Anterior cingulate cortex (tissue), 58 donors: ENCODE results near the gene PTAR1.

Experiments used
- DNase-seq, 58 donors: peaks; one replicate each; lab custom pipeline; 2025; lab: John Stamatoyannopoulos, UW

The PTAR1 gene

DNA sequence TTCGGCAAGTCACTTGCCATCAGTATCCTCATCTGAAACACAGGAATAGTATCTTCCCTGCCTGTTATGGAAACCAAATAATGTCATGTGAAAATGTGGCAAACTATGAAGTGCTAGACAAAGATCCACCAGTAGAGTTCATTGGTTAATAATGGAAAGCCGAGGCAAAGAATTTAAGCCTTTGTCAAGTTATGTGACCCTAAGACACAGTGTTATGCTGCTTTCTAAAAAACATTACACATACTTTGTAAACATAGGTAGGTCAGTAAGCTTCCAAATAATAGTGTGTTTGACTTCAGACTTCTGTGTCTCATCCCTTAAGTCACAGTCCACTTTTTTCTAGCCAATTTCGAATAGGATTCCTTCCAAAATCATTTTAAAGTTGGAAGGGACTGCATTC lies 6.0 kb downstream of the PTAR1 start:
- no peak for DNase-seq

DNA sequence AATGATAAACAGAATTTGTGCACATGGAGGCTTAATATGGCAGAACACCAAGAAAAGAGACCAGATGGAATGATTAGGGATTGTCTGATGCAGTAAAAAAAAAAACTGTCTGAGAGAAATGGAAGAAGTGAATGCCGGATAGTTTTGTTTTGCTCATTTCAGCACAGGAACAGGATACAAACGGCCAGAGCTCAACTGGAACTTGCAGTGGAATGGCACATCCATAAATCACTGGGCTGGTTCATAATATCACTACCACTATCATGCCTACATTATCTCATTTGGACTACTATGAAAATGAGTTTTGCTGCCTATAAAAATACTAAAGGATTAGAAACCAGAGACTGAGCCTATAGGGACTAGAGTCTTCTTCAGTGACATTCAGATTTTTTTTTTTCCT lies 9.7 kb downstream of the PTAR1 start:
- DNase-seq: no peak

DNA sequence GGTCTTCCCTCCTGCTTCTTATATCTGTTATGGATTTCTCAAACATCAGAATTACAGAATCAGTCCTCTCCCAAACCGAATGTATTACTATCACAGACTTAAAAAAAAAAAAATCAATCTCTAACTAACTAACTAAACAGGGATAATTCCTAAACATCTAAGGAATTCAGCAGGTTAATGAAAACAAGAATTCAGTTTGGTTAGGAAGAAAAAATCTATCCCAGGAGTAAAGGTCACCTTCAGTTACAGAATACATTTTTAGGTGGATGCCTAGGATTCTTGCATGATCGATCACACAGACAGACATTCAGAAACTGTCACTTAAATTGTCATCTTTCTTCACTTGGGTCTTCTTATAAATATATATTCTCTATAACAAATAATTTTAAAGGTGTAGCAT lies 11.5 kb downstream of the PTAR1 start:
- no peak for DNase-seq

DNA sequence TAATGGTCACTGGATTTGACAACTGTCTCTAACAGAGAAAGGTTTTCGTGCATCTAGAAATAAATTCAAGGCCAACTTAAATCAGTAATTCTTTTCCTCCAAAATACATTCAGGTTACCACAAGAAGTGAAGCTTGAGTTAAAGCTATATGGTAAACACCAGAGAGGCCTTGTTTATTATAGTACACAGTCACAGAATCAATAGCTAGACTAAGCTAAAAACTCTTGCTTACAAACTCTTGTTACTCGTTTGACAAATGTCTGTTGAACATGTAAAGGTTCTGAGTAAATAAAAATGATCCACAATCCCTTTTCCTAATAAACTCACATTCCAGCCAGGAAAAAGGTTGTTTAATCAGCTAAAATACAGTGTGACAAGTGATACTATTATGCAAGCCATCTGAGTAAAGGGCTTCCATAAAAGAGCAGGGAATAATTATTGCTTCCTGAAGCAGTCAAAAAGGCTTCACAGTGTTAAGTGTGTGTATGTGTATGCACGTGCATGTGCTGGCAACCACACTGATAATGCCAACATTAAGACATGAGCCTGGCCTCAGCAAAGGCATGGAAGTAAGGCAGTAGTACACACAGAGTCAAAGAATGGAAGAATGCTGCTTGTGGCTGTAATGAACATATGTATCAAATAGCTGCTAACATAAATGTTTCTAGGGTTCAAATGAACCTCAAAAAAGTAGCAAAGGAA lies 12.8 kb downstream of the PTAR1 start:
- no peak for DNase-seq

DNA sequence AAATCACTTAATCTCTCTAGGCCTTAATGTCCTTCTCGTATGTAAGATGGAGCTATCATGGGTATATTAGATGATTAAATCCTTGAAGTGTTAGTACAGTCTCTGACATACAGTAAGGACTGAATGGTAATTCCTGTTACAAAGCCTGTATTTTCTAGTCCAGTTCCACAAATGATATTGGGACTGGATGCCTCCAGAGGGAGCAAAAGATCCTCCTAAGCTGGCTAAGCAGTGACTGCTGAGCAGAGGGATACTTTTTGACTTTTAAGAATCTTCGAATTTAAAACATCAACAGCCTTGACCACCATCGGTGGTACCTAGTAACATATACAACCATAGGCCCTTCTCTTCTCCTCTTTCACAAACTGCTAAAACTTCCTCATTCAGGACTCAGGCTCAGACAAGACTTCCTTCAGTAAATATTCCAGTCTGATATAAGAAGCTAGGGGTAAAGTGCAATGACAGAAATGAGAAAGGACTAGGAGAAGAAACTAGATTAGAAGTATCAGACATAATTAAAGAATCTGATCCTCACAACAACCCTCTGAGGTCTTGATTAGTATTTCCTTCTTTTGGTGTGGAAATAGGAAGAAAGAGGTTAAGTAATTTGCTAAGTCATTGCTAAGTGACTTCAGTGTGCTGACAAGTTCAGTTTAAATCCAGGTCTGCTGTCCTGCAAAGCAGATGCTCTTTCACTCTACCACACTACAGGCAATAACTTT lies 13.9 kb downstream of the PTAR1 start:
- no peak for DNase-seq

DNA sequence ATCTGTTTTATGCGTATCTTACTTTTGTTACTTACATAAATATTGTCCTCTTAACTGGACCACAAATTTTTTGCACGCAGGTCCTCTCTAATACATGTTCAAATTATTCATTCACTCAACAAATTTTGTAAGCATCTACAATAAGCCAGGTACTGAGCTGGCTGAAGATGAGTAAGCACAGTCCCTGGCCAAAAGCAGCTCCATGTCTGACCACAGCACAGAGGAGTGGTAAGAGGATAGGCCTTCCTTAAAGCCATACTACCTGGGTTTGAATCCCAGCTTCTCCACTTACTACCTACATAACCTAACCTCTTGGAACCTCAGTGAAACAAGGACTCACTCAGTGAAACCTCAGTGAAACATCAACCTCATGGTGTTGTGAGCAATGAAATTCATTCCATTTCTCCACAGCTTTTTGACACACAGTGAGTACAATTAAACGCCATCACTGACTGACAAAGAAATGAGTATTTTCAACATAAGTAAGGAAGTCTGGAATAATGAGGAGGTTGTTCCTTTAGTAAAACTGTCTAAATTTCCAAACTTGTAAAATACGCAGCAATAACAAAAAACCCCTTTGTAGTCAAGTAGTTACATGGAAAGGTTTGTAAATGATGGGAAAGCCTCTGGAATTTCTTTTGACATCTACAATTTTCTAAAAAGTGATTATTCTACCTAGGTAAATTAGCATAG lies 15.0 kb downstream of the PTAR1 start:
- DNase-seq: no peak

DNA sequence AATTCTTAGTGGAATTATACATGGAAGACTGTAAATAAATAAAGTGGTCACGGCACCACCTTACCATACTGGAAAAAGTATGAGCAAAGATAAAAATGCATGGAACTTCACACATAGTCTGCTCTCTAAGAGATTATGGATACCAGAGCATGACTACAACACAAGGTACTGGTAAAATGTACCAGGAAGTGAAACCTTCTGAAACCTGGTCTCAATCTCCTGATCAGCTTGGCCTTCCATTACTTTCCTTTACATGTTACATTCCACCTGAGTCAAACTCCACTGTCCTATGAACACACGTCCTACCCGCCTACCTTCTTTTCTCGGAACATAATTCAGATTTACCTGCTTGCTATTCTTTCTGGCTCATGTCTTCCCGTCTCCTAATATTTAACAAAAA lies 15.9 kb downstream of the PTAR1 start:
- no peak for DNase-seq

DNA sequence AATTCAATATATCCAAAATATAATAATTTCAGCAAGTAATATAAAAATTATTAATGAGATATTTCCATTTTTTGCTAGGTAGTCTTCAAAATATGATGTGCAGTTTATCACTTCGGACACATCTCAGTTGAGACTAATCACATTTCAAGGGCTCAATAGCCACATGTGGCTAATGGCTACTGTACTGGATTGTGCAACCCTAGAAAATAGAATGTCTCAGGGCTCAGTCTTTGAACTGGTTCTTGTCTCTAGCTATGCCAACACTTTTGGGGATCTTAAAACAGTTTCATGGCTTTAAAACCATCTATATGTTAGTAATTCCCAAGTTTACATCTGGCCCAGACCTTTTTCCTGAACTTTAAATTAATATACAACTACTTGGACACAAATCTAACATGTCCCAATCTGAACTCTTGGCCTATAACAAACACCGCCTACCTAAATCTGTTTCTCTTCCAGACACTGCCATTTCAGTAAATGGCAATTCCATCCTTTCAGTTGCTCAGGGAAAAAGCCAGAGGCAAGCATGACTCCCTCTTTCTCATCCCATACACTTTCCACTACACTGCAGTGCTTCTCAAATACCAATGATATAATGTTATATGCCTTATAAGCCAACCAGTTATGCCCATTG lies 18.8 kb downstream of the PTAR1 start:
- DNase-seq: no peak

DNA sequence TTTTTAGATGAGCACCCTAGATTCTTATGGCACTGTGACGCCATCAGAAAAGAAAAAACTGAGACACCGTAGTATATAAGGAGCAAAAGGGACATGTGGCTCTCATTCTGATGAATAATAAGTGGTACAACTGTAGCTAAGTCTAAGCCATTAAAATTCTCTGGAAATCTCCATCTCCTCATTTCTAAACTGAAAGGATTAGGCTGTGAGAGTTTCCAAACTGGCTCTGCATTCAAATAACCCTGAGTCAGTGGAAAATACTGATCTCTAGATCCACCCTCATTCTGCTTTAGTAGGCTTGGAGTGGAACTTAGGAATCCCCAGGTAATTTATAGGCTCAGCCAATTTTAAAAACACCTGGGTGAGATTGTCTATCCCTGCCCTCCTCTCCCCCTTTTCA lies 28.5 kb downstream of the PTAR1 start:
- DNase-seq: peak in 1 of 58 donors; percentile 6

DNA sequence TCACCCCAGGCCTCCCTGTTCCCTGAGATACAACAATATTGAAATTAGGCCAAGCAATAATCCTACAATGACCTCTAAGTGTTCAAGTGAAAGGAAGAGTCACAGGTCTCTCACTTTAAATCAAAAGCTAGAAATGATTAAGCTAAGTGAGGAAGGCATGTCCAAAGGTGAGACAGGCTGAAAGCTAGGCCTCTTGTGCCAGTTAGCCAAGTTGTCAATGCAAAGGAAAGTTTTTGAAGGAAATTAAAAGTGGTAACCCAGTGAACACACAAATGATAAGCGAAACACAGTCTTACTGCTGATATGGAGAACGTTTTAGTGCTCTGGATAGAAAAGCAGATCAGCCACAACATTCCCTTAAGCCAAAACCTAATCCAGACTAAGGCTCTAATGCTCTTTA lies 39.8 kb downstream of the PTAR1 start:
- DNase-seq: no peak

DNA sequence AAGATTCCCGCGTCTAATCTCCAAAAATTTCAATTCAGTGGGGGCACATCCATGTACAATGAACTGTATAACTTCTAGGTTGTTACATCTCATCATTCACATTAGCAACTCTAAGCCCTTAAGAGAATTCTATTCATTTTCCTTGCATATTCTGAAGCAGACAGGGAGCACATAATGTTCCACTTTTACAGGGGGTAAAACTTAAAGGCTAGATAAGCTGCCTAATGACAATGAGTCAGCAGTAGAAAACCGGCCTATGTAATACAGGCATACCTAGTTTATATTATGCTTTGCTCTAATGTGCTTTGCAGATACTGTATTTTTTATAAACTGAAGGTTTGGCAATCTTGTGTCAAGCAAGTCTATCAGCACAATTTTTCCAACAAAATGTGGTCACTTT lies 40.4 kb downstream of the PTAR1 start:
- no peak for DNase-seq

DNA sequence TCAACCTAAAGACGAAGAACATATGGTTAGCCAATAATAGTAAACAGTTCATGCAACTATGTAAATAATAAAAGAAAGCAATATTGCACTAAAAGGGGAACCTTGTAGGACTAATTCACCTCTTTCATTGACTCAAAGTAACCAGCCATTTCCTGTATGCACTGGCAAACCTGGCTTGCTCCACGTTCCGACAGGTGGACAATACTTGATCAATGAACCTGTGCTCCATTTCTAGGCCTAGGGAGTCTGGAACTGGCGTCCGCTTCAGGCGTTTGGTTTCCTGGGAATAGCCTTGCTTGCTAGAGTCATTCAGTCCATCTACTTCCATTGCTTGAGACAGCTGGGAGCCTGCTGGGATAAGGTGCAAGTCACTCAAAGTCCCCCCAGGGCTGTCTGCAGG lies 41.6 kb downstream of the PTAR1 start:
- DNase-seq: no peak

DNA sequence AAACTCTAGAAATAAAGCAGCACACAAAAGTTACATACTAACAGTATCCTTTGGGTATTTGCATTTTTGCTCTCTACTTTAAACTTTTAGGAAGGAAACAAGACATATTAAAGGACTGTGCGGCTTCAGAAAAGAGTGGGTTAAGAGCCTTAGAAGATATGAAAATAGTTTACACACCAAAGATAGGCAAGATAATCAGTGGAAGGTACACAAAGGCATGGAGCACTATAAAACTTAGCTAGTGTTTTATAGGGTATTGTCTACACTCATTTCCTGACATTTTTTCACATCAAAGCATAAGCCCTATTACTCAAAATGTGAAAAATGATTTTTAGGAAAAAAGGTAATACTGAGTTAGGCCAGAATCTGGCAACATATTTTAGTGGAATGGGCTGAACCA lies 44.0 kb downstream of the PTAR1 start:
- DNase-seq: no peak

DNA sequence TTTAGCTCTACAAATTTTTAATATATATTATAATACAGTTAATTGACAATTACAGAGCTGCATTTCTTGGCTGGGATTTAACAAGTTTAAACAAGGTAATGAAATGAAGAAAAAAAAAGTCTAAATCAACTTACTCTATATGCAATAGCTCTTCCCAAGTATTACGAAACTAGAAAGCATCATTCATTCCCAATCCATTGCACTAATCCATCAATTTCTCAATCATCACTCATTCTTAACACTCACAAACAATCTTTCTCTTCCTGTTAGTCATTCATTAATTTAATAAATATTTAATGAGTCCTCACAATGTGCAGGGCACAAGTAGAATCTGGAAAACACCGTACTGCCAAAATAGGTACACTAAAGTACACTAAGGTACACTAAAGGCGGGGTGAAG lies 44.7 kb downstream of the PTAR1 start:
- no peak for DNase-seq

DNA sequence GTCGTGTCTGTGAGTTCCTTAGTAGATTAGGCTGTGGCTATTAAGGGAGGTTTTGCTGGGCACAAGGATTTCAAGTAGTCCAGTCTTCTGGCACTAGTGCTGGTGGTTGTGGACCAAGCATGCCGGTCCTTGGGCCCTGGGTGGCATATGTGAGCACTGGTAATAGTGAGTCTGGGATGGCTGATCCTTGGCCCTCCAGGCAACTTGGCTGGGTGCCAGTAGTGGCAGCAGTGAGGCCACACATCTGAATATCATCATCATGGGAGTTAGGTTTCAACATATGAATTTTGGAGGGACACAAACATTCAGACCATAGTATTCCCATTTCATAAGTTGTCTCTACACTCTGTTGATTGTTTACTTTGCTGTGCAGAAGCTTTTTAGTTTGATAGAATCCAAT lies 62.3 kb downstream of the PTAR1 start:
- DNase-seq: no peak

DNA sequence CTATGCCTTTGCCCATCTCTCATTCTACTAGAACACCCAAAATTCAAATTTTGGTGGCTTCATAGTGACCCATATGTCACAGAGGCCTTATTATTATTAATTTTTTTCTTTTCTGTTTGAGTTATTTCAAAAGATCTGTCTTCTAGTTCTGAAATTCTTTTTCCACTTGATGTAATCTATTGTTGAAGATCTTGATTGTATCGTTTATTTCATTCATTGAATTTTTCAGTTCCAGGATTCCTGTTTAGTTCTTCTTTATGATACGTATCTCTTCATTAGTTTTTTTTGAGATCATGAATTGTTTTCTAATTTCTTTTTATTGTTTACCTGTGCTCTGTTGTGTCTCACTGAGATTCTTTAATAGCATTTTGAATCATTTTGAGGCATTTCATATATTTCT lies 63.0 kb downstream of the PTAR1 start:
- DNase-seq: no peak

DNA sequence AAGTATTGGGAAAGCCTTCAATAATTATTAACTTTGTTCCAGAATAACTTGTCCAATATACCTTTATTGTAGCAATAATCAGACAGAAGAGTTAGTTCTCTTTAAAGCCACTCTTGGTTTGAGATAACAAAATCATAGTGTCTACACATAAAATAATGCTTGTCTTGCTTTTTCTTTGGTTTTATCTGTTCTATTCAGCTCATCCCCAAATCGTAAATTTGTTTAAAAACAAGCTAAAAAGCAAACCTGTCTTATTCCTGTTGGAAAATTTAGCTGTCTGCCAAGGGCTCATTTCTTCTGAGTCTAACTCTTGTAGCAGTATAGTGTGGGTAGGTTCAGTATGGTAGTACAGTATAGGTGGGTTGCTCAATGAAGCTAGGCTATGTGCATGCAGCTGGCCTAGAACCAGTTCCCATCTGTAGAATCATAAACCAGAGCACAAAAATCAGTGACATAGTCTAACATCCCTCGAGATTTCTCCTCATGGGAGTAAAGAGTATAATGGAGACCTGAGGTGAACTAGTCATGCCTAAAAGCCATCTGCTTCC lies 69.7 kb downstream of the PTAR1 start:
- no peak for DNase-seq

DNA sequence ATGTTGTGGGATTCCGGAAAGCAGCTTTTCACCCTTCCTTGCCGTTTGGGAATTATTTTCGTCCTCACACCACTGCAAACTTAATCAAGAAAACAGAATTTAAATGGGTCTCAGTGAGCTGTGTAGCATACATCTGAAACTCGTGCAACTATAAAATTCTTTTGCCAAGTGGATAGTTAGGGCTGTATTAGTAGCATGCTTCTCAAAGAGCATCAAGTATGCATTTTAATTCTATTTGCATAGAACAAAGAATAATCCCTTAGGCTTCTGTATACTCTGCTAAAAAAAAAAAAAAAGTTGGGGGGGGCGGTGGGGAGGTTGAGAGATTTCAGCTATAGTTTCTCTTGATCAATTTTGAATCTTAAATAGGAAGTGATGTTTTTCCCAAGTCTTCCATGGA lies 75.9 kb downstream of the PTAR1 start:
- DNase-seq: no peak

DNA sequence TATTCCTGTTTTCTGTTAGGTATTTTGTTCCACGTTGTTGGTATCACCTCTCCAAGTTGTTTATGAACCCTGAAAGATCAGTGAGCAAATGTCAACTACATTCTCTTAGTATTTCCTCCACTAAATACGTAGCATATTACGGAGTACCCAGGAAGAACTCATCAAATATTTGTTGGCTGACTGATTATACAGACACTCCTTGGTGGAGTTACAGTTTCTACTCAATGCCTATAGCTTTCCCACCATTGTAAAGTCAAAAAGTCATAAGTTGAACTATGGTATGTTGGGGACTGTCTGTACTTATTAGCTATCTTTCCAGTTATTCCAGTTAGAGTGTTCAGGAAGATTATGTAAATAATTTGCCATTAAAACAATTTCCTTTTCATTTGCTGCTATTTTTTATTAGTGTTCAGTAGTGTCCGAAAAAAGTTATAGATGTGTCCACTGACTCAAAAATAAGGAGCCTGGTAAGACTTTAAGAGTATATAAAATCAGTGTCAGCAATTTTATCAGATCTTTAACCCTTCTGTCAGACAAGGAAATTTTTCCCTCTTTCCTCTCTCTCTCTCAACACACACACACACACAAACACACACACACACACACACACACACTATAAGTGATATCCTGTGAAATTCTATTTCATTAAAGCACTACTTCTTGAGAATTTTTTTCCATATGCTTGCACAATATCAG lies 80.8 kb downstream of the PTAR1 start:
- DNase-seq: no peak

DNA sequence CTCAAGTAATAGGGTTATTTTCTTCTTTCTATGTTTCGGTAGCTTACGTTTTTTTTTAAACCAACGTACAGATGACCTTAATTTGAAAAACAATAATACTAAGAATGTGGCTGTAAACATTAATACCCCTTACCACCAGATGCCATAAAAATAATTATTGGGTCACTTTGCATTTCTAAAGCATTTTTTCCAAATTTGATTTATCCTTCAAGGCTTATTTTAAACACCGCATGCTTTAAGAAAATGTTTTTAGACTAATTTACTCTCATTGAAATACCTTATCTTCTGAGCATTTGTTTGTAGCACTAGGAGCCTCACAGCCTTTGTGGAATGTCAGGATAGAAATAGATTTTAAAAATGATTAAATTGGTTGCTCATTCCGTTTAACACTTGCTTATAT lies 81.9 kb downstream of the PTAR1 start:
- no peak for DNase-seq

DNA sequence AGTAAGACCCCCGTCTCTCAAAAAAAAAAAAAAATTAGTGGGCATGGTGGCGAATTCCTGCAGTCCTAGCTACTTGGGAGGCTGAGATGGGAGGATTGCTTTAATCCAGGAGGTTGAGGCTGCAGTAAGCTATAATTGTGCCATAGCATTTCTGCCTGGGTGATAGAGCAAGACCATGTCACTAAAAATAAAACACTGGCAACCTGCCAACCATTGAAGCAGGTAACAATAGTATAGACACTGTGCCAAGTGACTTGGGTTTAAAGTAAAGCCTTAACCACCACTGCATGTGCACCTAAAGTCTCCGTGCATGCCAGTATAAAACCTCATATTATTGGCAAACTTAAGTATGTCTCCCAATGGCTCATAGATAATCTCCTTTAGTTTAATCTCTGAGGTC lies 84.2 kb downstream of the PTAR1 start:
- DNase-seq: no peak
